SK-N-SH treated with all-trans-retinoic acid at 6 μM for 48 hours (cell line): Measurements from ENCODE around the gene FKBP11.
"Not testable (repeated sequence)": the region's sequence is repeated elsewhere in the genome, so short reads cannot be mapped to it uniquely, and the experiment has no call there.

Experiments used
- ATAC-seq: fragments of 200-7000 bp; cut with Tn5 transposase; 3 replicates; pipeline ENCODE4 v1.9.1; 2020; ENCODE audit warnings: mild to moderate bottlenecking, moderate library complexity
- ARNTL ChIP-seq: fragments of 450-650 bp; formaldehyde crosslinking; IDR thresholded peaks from 2 replicates; pipeline ENCODE4 v1.5.0; 2020; ENCODE audit warnings: low read depth, mild to moderate bottlenecking, moderate library complexity, borderline replicate concordance
- BACH2 ChIP-seq: fragments of 250-450 bp; sonication (Bioruptor Pico); IDR thresholded peaks from 2 replicates; pipeline ENCODE4 v1.9.0; 2021; ENCODE audit warnings: mild to moderate bottlenecking, borderline replicate concordance
- CSDC2 ChIP-seq: fragments of 250-450 bp; sonication (Bioruptor Pico); IDR thresholded peaks from 2 replicates; pipeline ENCODE4 v1.5.0; 2020; ENCODE audit warnings: mild to moderate bottlenecking, moderate library complexity
- ESRRG ChIP-seq: fragments of 250-450 bp; sonication (Bioruptor Pico); IDR thresholded peaks from 2 replicates; pipeline ENCODE4 v1.6.1; 2021; ENCODE audit warnings: mild to moderate bottlenecking
- GLIS3 ChIP-seq: fragments of 250-450 bp; sonication (Bioruptor Pico); IDR thresholded peaks from 2 replicates; pipeline ENCODE4 v1.5.0; 2020; ENCODE audit warnings: mild to moderate bottlenecking, moderate library complexity
- ISL1 ChIP-seq: fragments of 250-450 bp; sonication (Bioruptor Pico); IDR thresholded peaks from 2 replicates; pipeline ENCODE4 v2.1.2; 2022; ENCODE audit warnings: mild to moderate bottlenecking, moderate library complexity
- OSR1 ChIP-seq: fragments of 250-450 bp; sonication (Bioruptor Pico); IDR thresholded peaks from 2 replicates; pipeline ENCODE4 v1.8.0; 2022; ENCODE audit warnings: moderate library complexity, mild to moderate bottlenecking, inconsistent platforms
- PPARA ChIP-seq: fragments of 250-450 bp; sonication (Bioruptor Pico); IDR thresholded peaks from 2 replicates; pipeline ENCODE4 v1.5.0; 2020; ENCODE audit warnings: mild to moderate bottlenecking, borderline replicate concordance
- RARB ChIP-seq: fragments of 250-450 bp; sonication (Bioruptor Pico); IDR thresholded peaks from 2 replicates; pipeline ENCODE4 v1.8.0; 2021; ENCODE audit warnings: mild to moderate bottlenecking, moderate library complexity
- TCF4 ChIP-seq: fragments of 250-450 bp; sonication (Bioruptor Pico); IDR thresholded peaks from 2 replicates; pipeline ENCODE4 v1.8.0; 2021; ENCODE audit warnings: mild to moderate bottlenecking, moderate library complexity, borderline replicate concordance
- TOX ChIP-seq: fragments of 250-450 bp; sonication (Bioruptor Pico); IDR thresholded peaks from 2 replicates; pipeline ENCODE4 v1.8.0; 2021; ENCODE audit warnings: mild to moderate bottlenecking, moderate library complexity, borderline replicate concordance
- ZC3H10 ChIP-seq: fragments of 250-450 bp; sonication (Bioruptor Pico); IDR thresholded peaks from 2 replicates; pipeline ENCODE4 v1.5.1; 2021; ENCODE audit warnings: mild to moderate bottlenecking, moderate library complexity
- ZFP3 ChIP-seq: fragments of 250-450 bp; sonication (Bioruptor Pico); IDR thresholded peaks from 2 replicates; pipeline ENCODE4 v1.5.0; 2020; ENCODE audit warnings: mild to moderate bottlenecking, moderate library complexity
- ZFP30 ChIP-seq: fragments of 450-650 bp; formaldehyde crosslinking; IDR thresholded peaks from 2 replicates; pipeline ENCODE4 v1.5.0; 2022; ENCODE audit warnings: mild to moderate bottlenecking, moderate library complexity
- ZNF70 ChIP-seq: fragments of 450-650 bp; formaldehyde crosslinking; IDR thresholded peaks from 2 replicates; pipeline ENCODE4 v1.5.0; 2020; ENCODE audit warnings: mild to moderate bottlenecking, moderate library complexity
- ZNF8 ChIP-seq: fragments of 450-650 bp; formaldehyde crosslinking; IDR thresholded peaks from 2 replicates; pipeline ENCODE4 v1.5.0; 2020; ENCODE audit warnings: mild to moderate bottlenecking, moderate library complexity
- TF ChIP-seq, protein P1 (sequence below): fragments of 250-450 bp; sonication (Bioruptor Pico); IDR thresholded peaks from 2 replicates; pipeline ENCODE4 v1.8.0; 2021; ENCODE audit warnings: low read depth, mild to moderate bottlenecking, moderate library complexity, borderline replicate concordance
- TF ChIP-seq, protein P2 (sequence below): fragments of 250-450 bp; sonication (Bioruptor Pico); IDR thresholded peaks from 2 replicates; pipeline ENCODE4 v1.5.1; 2020; ENCODE audit warnings: low read depth, mild to moderate bottlenecking, moderate library complexity
- TF ChIP-seq, protein P3 (sequence below): fragments of 250-450 bp; sonication (Bioruptor Pico); IDR thresholded peaks from 2 replicates; pipeline ENCODE4 v1.5.1; 2021; ENCODE audit warnings: mild to moderate bottlenecking, moderate library complexity
- TF ChIP-seq, protein P4 (sequence below): fragments of 250-450 bp; sonication (Bioruptor Pico); IDR thresholded peaks from 2 replicates; pipeline ENCODE4 v1.5.0; 2020; ENCODE audit warnings: mild to moderate bottlenecking, moderate library complexity
- TF ChIP-seq, protein P5 (sequence below): fragments of 250-450 bp; sonication (Bioruptor Pico); IDR thresholded peaks from 2 replicates; pipeline ENCODE4 v1.8.0; 2020; ENCODE audit warnings: mild to moderate bottlenecking, moderate library complexity, borderline replicate concordance

Gene FKBP11

GRCh38 chr12:48910196-48910595, 15.1 kb downstream of the FKBP11 start:
- TF ChIP-seq ZC3H10 (CRISPR knock-in tag), result no peak
- no peak for TF ChIP-seq GLIS3 (CRISPR knock-in tag)
- no peak for TF ChIP-seq BACH2
- TF ChIP-seq ESRRG, result no peak
- TF ChIP-seq ARNTL (CRISPR knock-in tag), result no peak
- no peak for TF ChIP-seq OSR1
- no peak for TF ChIP-seq TOX (CRISPR knock-in tag)
- TF ChIP-seq, protein P1, sequence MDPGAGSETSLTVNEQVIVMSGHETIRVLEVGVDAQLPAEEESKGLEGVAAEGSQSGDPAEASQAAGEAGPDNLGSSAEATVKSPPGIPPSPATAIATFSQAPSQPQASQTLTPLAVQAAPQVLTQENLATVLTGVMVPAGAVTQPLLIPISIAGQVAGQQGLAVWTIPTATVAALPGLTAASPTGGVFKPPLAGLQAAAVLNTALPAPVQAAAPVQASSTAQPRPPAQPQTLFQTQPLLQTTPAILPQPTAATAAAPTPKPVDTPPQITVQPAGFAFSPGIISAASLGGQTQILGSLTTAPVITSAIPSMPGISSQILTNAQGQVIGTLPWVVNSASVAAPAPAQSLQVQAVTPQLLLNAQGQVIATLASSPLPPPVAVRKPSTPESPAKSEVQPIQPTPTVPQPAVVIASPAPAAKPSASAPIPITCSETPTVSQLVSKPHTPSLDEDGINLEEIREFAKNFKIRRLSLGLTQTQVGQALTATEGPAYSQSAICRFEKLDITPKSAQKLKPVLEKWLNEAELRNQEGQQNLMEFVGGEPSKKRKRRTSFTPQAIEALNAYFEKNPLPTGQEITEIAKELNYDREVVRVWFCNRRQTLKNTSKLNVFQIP, result no peak
- no peak for TF ChIP-seq ZNF70
- TF ChIP-seq, protein P2, sequence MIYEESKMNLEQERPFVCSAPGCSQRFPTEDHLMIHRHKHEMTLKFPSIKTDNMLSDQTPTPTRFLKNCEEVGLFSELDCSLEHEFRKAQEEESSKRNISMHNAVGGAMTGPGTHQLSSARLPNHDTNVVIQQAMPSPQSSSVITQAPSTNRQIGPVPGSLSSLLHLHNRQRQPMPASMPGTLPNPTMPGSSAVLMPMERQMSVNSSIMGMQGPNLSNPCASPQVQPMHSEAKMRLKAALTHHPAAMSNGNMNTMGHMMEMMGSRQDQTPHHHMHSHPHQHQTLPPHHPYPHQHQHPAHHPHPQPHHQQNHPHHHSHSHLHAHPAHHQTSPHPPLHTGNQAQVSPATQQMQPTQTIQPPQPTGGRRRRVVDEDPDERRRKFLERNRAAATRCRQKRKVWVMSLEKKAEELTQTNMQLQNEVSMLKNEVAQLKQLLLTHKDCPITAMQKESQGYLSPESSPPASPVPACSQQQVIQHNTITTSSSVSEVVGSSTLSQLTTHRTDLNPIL (CRISPR knock-in tag), result no peak
- no peak for TF ChIP-seq RARB (CRISPR knock-in tag)
- TF ChIP-seq TCF4, result no peak
- TF ChIP-seq, protein P3, sequence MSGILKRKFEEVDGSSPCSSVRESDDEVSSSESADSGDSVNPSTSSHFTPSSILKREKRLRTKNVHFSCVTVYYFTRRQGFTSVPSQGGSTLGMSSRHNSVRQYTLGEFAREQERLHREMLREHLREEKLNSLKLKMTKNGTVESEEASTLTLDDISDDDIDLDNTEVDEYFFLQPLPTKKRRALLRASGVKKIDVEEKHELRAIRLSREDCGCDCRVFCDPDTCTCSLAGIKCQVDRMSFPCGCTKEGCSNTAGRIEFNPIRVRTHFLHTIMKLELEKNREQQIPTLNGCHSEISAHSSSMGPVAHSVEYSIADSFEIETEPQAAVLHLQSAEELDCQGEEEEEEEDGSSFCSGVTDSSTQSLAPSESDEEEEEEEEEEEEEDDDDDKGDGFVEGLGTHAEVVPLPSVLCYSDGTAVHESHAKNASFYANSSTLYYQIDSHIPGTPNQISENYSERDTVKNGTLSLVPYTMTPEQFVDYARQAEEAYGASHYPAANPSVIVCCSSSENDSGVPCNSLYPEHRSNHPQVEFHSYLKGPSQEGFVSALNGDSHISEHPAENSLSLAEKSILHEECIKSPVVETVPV, result no peak
- no peak for TF ChIP-seq ZNF8 (CRISPR knock-in tag)
- ATAC-seq, result no peak

DNA sequence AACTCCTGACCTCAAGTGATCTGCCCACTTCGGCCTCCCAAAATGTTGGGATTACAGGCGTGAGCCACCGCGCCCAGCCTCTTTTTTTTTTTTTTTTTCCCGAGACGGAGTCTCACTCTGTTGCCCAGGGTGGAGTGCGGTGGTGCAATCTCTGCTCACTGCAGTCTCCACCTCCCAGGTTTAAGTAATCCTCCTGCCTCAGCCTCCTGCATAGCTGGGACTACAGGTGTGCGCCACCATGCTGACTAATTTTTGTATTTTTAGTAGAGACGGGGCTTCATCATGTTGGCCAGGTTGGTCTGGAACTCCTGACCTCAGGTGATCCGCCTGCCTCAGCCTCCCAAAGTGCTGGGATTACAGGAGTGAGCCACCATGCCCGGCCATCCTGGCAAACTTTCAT, 15.6 kb downstream of the FKBP11 start:
- ATAC-seq, result not testable (repeated sequence)

DNA sequence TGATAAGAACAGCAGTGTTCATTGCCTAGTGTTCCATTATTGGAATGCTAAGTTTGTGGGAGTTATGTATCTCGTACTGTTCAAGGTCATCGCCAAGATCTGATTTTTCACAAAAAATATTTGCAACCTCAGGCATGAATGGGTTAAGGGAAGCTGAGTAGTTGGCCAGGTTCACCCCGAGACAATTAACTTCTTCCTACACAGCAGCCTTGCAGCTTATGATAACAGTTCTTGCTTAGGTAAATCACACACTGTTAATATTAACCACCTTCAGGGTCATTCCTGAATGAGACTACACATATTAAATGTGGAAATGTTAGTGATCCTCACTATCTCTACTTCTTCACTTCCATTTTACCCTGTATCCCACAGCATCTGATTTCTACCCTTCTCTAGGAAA, 18.0 kb downstream of the FKBP11 start:
- TF ChIP-seq ZC3H10 (CRISPR knock-in tag), result no peak
- TF ChIP-seq ESRRG, result no peak
- TF ChIP-seq, protein P4, sequence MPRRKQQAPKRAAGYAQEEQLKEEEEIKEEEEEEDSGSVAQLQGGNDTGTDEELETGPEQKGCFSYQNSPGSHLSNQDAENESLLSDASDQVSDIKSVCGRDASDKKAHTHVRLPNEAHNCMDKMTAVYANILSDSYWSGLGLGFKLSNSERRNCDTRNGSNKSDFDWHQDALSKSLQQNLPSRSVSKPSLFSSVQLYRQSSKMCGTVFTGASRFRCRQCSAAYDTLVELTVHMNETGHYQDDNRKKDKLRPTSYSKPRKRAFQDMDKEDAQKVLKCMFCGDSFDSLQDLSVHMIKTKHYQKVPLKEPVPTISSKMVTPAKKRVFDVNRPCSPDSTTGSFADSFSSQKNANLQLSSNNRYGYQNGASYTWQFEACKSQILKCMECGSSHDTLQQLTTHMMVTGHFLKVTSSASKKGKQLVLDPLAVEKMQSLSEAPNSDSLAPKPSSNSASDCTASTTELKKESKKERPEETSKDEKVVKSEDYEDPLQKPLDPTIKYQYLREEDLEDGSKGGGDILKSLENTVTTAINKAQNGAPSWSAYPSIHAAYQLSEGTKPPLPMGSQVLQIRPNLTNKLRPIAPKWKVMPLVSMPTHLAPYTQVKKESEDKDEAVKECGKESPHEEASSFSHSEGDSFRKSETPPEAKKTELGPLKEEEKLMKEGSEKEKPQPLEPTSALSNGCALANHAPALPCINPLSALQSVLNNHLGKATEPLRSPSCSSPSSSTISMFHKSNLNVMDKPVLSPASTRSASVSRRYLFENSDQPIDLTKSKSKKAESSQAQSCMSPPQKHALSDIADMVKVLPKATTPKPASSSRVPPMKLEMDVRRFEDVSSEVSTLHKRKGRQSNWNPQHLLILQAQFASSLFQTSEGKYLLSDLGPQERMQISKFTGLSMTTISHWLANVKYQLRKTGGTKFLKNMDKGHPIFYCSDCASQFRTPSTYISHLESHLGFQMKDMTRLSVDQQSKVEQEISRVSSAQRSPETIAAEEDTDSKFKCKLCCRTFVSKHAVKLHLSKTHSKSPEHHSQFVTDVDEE (CRISPR knock-in tag), result no peak
- TF ChIP-seq RARB (CRISPR knock-in tag), result no peak
- TF ChIP-seq ZFP30 (CRISPR knock-in tag), result no peak
- TF ChIP-seq, protein P1, result no peak
- TF ChIP-seq TCF4, result no peak
- TF ChIP-seq ZNF70, result no peak
- TF ChIP-seq, protein P5, sequence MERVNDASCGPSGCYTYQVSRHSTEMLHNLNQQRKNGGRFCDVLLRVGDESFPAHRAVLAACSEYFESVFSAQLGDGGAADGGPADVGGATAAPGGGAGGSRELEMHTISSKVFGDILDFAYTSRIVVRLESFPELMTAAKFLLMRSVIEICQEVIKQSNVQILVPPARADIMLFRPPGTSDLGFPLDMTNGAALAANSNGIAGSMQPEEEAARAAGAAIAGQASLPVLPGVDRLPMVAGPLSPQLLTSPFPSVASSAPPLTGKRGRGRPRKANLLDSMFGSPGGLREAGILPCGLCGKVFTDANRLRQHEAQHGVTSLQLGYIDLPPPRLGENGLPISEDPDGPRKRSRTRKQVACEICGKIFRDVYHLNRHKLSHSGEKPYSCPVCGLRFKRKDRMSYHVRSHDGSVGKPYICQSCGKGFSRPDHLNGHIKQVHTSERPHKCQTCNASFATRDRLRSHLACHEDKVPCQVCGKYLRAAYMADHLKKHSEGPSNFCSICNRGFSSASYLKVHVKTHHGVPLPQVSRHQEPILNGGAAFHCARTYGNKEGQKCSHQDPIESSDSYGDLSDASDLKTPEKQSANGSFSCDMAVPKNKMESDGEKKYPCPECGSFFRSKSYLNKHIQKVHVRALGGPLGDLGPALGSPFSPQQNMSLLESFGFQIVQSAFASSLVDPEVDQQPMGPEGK (CRISPR knock-in tag), result no peak
- no peak for TF ChIP-seq BACH2
- no peak for TF ChIP-seq OSR1
- no peak for TF ChIP-seq TOX (CRISPR knock-in tag)
- TF ChIP-seq ZFP3 (CRISPR knock-in tag), result no peak
- TF ChIP-seq GLIS3 (CRISPR knock-in tag), result no peak
- TF ChIP-seq, protein P2 (CRISPR knock-in tag), result no peak
- TF ChIP-seq ISL1 (CRISPR knock-in tag), result no peak
- TF ChIP-seq CSDC2, result no peak
- TF ChIP-seq PPARA (CRISPR knock-in tag), result no peak
- no peak for TF ChIP-seq ZNF8 (CRISPR knock-in tag)
- ATAC-seq, result no peak
